ENCODE results near the gene TM9SF2. TPM values are rescaled to one million over a fixed set of nuclear protein-coding genes. Genes with fewer than 3 reads are reported as not detected.
"Not testable (repeated sequence)": the region's sequence is repeated elsewhere in the genome, so short reads cannot be mapped to it uniquely, and the experiment has no call there.

TM9SF2 gene
- total RNA-seq, 1 donor from 2014 or later = 125 TPM

DNA sequence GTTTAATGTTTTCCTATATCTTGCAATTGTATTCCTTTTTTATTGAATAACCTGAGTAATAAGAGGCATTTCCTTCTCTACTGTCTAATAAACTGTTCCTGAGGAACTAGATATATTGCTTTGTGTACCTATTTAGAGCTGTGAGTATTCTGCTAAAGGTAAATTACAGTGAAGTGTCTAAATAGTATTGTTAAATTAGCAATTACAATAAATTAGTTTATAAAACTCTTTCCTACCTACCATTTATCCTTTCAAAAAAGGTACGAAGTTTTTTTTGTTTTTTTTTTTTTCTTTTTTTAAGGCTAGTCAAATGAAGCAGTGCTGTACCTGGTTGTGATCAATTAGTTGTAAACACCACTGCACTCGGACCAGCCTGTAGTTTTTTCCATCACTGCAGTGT is 34.8 kb downstream of the TM9SF2 start:
- DNase-seq (ENCODE audit: low spot score) = no peak

DNA sequence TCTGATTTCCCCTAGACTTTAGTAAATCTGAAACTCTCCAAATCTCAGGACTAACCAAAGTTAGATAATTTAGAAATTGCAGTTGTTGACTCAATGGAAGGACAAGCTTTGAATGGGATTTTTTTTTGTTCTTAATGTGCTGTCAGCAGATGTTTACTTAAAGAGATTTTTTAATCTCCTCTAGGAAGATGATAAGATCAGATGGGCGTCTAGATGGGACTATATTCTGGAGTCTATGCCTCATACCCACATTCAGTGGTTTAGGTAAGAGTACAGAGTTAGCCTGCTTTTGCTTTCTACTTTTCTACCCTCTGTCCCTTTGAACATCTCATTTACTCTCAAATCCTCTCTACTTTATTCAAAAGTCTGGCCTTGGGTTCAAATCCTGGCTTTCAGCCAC is 39.3 kb downstream of the TM9SF2 start:
- DNase-seq (ENCODE audit: low spot score) = no peak

DNA sequence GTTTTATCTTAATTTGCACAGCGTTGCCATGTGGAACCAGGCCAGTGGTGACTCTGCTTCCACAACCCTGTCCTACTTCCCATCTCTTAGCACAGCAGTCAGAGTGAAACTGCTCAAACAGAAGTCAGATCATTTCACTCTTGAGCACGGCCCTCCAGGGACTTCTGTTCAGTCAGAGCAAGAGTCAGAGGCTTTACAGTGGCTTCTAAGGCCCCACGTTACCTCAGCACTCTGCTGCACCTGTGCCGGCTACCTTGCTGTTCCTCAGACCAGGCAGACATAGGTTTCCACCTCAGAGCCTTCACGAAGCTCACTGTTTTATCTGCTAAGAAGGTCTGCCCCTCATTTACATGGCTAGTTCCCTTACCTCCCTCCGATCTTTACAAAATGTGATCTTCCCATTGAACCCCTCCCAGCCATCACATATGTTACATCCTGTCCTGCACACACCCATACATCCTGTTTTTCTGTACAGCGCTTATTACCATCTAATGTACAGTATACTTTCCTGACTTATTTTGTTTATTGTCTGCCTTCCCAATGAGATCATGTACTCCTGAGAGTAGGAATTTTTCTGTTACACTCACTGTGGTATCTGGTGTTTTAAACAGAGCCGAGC is 41.6 kb downstream of the TM9SF2 start:
- peak; percentile 27 for DNase-seq (ENCODE audit: low spot score)

DNA sequence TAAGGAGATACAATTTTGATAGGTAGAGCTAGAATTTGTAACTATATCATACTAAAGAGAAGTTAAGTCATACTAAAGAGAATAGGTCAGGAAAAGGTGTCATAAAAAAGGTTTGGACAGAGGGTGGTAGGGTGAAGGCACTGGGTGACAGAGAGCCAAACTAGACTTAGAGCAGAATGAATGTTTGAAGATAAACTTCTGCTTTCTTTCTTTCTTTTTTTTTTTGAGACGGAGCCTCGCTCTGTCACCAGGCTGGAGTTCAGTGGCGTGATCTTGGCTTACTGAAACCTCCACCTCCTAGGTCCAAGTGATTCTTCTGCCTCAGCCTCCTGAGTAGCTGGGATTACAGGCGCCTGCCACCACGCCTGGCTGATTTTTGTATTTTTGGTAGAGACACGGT is 44.1 kb downstream of the TM9SF2 start:
- no peak for DNase-seq (ENCODE audit: low spot score)

DNA sequence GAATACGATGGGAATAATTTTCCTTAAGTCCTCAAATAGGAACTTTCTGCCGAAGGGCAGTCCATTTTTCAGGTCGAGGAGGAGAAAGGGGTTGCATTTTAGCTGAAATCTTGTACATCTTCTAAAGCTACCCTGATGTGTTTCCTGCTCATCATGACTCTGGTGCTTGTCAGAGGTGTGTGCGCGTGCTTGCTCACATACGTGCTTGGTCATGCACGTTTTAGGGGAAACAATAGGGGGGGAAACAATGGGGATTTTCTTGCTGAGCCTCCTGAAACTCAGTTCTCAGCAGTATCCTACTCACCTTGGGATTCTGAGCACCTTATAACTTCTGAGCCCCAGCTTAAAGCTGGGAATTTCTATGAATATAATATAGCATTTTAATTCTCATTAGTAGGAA is 44.7 kb downstream of the TM9SF2 start:
- DNase-seq (ENCODE audit: low spot score) = no peak

DNA sequence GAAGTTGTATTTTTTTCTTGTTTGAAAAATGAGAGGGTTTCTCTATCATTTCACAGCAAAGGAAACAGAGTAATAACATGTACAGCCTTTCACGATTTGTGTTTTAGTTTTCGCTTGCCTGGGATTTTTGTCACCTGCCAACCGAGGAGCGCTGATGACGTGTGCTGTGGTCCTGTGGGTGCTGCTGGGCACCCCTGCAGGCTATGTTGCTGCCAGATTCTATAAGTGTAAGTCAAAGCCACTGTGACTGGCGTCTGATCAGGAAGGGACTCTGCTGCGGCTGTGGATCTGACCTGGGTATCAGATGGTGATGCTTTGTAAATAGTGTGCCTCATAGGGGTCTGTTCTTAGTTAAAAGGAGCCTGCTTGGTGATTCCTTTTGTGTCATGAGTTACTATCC is 45.6 kb downstream of the TM9SF2 start:
- DNase-seq (ENCODE audit: low spot score) = no peak

DNA sequence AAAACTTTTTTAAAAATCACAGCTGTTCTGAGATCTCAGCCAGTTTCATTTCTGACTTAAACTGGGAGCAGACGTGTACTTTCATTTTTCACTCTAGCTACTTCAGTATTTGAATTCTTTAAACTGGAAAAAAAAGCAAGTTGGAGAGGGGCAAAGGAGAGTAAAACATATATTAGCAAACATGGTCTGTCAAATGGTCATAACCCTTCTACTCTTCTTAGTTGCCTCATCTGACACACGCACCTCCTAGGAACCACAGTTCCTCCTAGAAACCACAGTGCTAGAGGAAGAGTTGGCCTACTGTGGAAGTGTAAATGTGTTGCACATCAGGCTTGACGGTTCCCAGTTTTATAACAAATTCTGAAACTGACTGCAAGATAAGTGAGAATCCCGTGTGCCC is 47.2 kb downstream of the TM9SF2 start:
- DNase-seq (ENCODE audit: low spot score) = peak; percentile 17

DNA sequence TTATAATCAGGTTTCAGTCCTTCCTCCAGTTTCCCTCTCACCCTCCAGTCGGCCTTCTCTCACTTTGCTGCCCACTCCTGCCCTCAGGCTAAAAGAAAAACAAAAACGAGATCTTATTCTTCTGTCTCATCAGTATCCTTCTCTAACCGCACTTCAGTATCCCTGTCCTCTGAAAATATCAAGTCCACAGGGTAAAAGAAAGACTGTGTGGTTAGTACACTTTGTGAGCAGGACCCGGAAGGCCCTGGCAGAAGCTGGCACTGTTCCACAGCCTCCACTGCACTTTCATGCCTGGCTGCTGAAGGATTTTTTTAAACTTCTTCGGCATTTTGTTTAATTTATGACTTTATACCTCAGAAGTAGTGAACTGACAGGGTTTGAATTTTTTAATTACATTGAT is 51.8 kb downstream of the TM9SF2 start:
- DNase-seq (ENCODE audit: low spot score) = no peak

DNA sequence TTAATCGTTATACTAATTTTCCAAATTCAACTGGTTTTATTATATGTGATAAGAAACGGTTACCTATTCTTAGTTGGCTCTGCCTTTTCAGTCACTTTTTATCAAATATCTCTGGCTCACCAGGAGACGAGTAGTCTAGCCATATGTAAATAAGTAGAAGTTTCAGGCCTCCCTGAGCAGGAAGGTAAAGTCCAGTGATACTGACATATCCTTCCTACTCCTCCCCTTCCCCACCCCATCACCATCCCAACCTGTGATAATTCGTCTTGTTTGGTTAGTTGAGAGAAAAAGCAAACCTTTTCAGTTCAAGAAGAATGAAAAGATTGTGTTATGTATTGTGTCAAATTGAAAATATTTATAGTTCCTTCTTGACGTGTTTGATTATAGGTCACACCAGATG is 53.9 kb downstream of the TM9SF2 start:
- DNase-seq (ENCODE audit: low spot score) = no peak

DNA sequence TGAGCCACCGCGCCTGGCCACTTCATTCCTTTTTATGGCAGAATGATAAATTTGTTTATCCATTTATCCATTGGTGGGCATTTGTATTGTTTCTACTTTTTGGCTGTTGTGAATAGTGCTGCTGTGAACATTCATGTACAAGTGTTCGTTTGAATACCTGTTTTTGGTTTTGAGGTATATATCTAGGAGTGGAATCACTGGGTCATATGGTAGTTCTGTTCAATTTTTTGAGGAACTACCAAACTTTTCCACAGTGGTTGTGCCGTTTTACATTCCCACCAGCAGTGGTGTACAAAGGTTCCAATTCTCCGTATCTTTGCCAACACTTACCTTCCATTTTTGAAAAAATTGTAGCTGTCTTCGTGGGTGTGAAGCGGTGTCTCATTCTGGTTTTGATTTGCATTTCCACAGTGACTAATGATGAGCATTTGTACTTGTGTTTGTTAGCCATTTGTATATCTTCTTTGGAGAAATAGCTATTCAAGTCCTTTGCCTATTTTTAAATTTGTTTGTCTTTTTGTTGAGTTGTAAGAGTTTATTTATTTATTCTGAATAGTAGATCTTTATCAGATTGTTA is 55.7 kb downstream of the TM9SF2 start:
- DNase-seq (ENCODE audit: low spot score) = no peak

DNA sequence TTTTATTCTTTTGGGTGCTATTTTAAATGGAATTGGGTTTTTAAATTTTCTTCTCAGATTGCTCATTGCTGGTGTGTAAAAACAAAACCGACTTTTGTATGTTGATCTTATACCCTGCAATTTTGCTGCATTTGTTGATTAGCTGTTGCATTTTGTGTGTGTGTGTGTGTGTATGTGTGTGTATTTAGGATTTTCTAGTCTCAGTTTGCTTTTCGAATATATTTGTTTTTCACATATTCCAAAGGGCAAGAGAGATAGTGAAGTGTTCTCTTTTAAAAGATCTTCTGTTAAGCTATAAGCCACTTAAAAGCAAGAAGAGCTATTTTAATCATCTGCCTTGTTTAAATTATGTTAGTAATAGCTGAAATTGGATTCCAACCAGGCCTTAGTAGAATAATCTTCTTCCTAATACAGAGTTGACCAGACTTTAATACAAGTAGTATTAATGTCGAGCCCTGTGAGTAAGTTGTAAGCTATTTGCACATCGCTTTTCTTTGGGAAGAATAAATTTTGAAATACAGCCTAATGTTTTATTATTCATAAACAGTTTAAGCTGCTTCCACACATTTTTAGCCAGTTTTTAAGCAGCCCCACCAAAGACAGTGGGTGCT is 57.4 kb downstream of the TM9SF2 start:
- peak; percentile 51 for DNase-seq (ENCODE audit: low spot score)

DNA sequence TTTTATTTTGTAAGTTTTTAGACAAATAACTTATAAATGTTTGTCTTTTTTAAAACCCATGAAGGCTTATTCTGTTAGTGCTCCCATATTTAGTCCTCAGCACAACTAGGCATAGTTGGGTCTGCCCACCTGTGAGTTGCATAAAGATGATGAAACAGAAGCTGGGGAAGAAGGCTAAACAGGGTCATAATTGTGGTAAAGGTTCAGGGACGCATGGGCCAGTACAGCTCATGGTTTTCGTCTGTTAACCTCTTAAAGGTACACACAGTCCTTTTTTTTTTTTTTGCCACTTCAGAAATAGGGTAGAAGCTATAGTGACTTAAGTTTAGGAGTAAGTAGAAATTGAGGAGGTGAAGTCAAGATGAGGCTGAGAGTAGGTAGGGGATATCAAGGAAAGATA is 58.3 kb downstream of the TM9SF2 start:
- no peak for DNase-seq (ENCODE audit: low spot score)

DNA sequence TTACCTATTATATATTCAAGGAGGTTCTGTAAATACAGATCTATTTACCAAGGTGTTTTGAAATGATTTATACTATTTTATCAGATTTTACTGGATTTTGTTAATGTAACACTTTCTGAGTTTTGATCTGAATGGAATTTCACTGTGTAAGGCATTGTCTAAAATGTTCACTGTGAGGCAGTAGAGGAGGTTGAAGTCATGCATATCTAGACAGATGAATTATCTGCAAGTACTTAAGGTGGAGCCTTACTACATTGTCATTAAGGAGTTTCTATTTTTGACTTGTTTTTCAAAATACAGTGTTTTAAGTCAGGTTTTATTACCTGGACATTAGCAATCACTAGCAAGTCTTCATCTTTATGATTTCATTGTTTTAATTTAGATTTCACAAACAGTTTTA is 62.1 kb downstream of the TM9SF2 start:
- no peak for DNase-seq (ENCODE audit: low spot score)

DNA sequence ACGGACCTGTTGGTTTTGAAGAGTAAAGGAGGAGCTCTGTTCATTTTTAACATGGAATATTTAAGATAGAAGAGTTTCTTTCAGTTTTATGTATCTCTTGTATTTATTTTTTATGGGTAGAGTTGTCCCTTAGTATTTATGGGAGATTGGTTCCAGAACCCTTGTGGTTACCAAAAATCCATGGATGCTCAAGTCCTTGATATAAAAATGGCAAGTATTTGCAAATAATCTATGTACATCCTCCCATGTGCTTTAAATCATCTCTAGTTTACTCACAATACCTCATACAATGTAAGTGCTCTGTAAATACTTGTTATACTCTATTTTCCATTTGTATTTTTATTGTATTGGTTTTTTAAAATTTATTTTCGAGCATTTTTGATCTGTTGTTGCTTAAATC is 63.1 kb downstream of the TM9SF2 start:
- DNase-seq (ENCODE audit: low spot score) = peak; percentile 73

DNA sequence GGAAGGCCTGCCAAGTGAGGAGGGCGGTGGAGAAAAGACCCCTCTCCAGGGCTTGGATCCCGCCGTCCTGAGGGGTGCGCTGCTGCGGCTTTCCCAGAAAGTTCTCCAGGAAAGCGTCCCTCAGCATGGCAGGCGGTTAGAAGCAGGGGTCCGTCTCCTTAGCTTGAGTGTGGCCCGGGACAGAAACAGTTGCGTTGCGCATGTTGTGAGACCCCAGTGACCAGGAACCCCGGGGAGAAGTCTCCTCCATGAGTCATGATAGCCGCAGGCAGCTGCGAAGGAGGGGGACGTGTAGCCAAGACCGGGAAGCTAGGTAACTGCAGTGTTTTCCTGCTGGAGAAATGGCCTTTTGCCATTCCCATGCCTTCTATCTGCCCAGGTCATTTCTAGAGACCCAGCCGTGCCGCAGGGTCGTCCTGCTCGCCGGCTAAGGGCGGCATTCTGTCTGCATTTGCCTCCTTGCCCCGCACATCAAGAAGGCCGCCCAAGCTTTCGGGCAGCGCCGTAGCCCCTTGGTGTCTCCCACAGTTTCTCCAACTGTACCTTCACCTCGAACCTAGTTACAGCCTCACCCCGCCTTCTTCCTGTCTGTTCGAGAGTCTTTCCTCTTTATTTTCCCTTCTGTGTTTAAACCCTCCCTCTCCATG is 64.3 kb downstream of the TM9SF2 start:
- DNase-seq (ENCODE audit: low spot score) = no peak

DNA sequence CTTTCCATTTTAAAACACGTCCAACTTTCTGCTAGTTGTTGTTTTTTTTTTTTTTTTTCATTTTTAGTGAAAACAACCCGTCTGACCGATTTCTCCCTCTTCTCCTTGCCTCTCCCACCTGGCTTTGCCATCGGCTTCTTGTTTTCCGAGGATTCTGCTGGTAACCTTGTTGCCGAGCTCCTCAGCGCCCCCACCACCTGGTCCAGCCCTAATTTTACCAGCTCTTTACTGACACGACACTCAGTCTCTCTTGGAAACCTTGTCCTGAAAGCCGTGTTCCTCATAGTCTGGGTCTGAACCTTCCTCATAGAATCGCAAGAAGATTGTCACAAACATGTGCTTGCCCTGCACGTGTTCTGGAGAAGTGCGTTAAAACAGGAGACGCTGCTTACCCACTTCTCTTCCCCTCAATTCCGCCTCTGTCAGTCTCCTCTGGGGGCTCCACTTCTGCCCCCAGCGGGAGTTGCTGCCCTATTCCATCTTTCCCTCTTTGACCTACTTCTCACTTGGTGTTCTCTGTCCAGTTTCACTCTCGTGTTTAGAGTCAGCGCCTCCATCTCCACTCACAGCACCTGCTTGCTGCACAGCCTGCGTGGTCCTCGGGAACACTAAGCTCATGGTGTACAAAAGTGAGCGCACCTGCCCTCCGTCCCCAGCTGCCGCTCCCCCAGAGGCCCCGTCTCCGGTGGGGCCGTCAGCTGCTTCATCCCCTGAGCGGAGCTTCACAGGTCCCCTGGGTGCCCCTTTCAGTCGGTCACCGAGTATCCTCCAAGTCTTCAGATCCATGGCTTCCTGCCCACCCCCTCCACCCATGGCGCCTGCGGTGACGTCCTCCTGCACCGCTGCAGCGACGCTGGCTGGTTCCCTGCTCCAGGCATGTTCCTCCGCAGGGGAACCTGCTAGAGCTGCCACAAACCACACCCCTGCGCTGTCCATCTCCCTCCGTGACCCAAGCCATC is 65.1 kb downstream of the TM9SF2 start:
- no peak for DNase-seq (ENCODE audit: low spot score)

DNA sequence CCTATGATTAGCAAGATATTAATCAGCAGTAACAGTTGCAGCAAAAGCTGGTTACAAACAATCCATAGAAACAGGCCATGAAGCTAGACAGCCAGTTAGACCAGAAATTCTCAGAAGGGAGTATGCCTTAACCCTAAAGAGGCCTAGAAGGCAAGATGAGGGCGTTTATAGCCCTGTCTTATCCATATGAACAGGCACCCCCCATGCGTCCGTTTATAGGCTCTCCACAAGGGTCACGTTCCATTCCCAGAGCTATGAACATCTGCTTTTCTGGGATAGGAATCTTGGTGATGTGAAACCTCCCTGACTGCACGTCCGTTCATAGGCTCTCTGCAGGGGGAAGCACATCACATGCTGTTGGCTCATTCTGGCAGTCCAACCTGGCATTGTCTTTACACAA is 67.6 kb downstream of the TM9SF2 start:
- not testable (repeated sequence) for DNase-seq (ENCODE audit: low spot score)

DNA sequence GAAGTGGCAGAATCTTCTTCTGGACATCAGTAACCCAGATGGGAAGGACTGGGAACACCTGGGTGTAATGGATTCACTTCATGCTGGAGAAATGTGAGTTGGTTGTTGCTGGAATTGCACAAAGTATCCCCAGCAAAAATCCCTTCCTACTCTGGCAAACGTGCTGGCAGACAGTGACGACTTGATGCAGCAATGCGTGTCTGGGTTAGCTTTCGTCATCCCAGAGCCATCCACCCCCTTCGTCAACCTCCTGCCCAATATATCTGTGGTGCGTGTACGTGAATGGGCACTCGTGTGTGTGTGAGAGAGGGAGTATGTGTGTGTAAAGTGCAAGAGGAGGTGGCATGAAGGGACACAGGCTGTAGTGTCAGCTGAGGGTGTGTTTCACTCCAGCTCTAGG is 70.9 kb downstream of the TM9SF2 start:
- no peak for DNase-seq (ENCODE audit: low spot score)

DNA sequence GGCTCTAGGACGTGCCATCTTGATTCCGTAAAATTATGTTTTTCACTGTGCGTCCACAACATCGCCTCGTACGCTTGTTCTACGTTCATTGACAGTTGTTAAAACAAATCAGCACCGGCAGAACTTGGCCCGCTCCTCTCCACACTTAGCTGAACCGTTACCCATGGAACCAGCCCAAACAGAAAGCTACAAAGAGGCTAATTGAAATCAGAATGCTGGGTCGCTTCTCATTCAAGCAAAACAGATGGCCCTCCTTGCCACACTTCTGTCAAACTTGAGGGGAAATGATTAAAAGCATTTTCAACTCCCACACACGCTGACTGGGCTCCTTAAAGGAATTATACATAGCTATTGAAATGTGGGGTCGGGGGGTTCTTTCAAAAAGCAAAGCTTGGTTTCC is 71.6 kb downstream of the TM9SF2 start:
- DNase-seq (ENCODE audit: low spot score) = no peak

DNA sequence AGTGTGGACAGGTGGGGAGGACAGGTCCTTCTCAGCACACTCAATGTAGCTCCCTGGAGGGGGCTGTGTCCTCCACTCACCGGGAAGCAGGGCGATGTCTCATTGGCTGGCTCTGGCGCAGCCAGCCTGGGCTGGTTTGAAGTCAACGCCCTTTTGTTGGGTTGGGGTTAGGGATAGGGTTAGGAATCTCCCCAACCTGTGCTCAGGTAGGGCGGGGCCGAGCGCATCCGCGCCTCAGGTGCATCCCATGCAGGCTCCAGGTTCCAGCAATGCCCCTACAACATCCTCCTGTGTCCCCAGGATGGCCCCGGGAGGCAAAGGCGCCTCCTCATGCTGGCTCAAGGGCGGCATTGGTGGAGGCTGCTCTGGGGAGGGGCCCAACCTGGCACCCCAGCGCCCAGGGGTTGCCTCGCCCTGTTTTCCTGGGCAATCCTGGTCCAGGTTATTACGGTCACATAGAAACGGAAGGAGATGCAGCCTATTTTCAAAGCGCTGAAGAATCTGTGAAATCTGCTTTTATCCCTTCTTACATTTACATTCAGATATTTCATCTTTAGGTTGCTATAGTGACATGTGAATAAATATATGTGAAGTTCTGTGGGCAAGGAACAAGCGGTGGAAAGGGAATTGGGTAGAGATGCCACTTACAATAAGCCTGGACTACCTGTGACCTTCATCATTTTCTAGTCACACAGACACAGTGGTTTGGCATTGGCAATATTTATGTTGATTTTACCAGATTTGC is 74.3 kb downstream of the TM9SF2 start:
- DNase-seq (ENCODE audit: low spot score) = no peak

Measured in umbilical cord (tissue), 2 donors.